Spleen (tissue), 7 donors: ENCODE results near the gene DAD1.
"Not testable (repeated sequence)": the region's sequence is repeated elsewhere in the genome, so short reads cannot be mapped to it uniquely, and the experiment has no call there.

Experiments
- POLR2A ChIP-seq, 3 donors: fragments of 450-650 bp; IDR thresholded peaks; one replicate each; pipeline ENCODE4 v1.5.1; 2017; ENCODE audit warnings: antibody characterized with exemption in 3 of 3, mild to moderate bottlenecking in 1 of 3
- POLR2AphosphoS5 ChIP-seq, 3 donors: sonication (generic); formaldehyde crosslinking; IDR thresholded peaks; one replicate each; pipeline ENCODE4 v1.5.1; 2017; ENCODE audit warnings: antibody characterized with exemption in 3 of 3
- TF ChIP-seq, protein P1 (sequence below), 11 experiments: fragments of 200-600 bp in 7 of 11; fragments of 450-650 bp in 4 of 11; sonication (generic) in 4 of 11; IDR thresholded peaks in 8 of 11; conservative IDR thresholded peaks in 3 of 11; 1 replicate in 7 of 11; 2 replicates in 4 of 11; pipeline versions ENCODE4 v1.4.0 to v1.8.0; 2016 to 2021; ENCODE audit warnings: antibody characterized with exemption in 11 of 11, inconsistent platforms in 4 of 11, mild to moderate bottlenecking in 1 of 11
- donor health status: DM: no; HTN: no; CAD: no; lungs with moderate emphysema.
- donor health status: DM: no; HTN: no; CAD: no.
- donor health status: DM: no; HTN: no; CAD: no.

GRCh38 chr14:22543570-22544357, 45.3 kb downstream of the DAD1 start:
- TF ChIP-seq, protein P1, sequence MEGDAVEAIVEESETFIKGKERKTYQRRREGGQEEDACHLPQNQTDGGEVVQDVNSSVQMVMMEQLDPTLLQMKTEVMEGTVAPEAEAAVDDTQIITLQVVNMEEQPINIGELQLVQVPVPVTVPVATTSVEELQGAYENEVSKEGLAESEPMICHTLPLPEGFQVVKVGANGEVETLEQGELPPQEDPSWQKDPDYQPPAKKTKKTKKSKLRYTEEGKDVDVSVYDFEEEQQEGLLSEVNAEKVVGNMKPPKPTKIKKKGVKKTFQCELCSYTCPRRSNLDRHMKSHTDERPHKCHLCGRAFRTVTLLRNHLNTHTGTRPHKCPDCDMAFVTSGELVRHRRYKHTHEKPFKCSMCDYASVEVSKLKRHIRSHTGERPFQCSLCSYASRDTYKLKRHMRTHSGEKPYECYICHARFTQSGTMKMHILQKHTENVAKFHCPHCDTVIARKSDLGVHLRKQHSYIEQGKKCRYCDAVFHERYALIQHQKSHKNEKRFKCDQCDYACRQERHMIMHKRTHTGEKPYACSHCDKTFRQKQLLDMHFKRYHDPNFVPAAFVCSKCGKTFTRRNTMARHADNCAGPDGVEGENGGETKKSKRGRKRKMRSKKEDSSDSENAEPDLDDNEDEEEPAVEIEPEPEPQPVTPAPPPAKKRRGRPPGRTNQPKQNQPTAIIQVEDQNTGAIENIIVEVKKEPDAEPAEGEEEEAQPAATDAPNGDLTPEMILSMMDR (IDR thresholded peaks at IDR 0.05 in 8 of 11, conservative IDR thresholded peaks at IDR 0.05 in 3 of 11) = not testable (repeated sequence)
- not testable (repeated sequence) for TF ChIP-seq POLR2A, POLR2AphosphoS5 (IDR thresholded peaks at IDR 0.05)
